NT2/D1 (cell line): ENCODE measurements around the gene CATSPER3.

Experiments
- YY1 ChIP-seq: IDR thresholded peaks from 2 replicates; pipeline ENCODE4 v1.6.1; 2011; ENCODE audit not compliant: insufficient read length, insufficient read depth
- ZNF274 ChIP-seq: IDR thresholded peaks from 2 replicates; pipeline ENCODE4 v1.6.1; 2011; ENCODE audit warnings: mild to moderate bottlenecking, low read depth, low read length

DNA sequence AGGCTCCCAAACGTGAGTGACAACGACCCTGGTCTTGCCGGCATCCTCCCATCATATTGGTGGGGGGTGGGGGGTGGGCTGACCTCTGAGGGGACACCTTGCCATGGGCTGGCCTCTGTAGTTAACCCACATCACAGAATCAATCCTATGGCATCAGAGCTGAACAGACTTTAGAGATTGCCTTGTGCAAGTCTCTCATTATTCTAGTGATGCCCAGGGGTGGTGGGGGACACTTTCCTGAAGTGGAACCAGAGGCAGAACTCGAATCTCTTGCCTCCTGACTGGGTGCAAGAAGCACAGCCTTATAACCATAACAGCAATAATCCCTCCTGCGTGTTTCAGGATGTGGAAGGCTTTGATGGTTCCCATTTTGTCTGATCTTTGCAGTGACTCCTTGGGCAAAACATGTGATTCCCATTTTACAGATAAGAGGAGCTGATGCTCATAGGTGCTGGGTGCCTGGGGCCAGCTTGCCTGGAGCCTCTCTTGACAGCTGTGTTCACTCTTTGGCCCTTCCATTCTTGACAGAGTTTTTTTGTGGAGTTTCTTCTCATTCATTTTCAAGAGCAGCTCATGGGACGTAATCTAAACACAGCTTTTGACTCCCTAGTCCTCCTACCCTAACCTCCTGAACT, 84.9 kb downstream of the CATSPER3 start:
- TF ChIP-seq ZNF274 = no peak
- TF ChIP-seq YY1 = no peak
